SK-N-SH (cell line): ENCODE results near the gene SMYD3. TPM values are rescaled to one million over a fixed set of nuclear protein-coding genes. Genes with fewer than 3 reads are reported as not detected.
A peak's percentile ranks its signal among the peaks of the same experiment; 100 is the strongest.

ENCODE experiments used
- CTCF ChIA-PET: fragments of 300-600, 350-600 bp; formaldehyde crosslinking; extraction: SDS; loops from one replicate; lab custom pipeline; 2021; lab: Yijun Ruan, JAX
- POLR2A ChIA-PET: fragments of 350-600 bp; sonication (Branson Sonifier 250); formaldehyde crosslinking; extraction: SDS; loops from one replicate; lab custom pipeline; 2020; ENCODE audit warnings: antibody characterized with exemption, inconsistent platforms; lab: Yijun Ruan, JAX
- DNase-seq: peaks from one replicate; pipeline ENCODE4 v3.0.0; 2012
- H2AFZ ChIP-seq: fragments of 200-600 bp; sonication (generic); 2 replicates; pipeline ENCODE4 v1.8.1; 2016; ENCODE audit warnings: antibody characterized with exemption, mild to moderate bottlenecking, low read depth
- H3F3A ChIP-seq: fragments of 200-600 bp; sonication (generic); replicated peaks from 2 replicates; pipeline ENCODE3; 2016; ENCODE audit warnings: antibody characterized with exemption, mild to moderate bottlenecking; ENCODE audit not compliant: insufficient read depth
- H3K27ac ChIP-seq, 2 experiments: fragments of 200-500 bp in 1 of 2; fragments of 200-600 bp in 1 of 2; sonication (Bioruptor generic) in 1 of 2; sonication (generic), shearing (Covaris generic) in 1 of 2; 2 replicates each; pipeline versions ENCODE4 v1.5.1 to v1.6.1; 2014 to 2016; ENCODE audit warnings: low read depth in 2 of 2, inconsistent platforms in 1 of 2, low read length in 1 of 2, mild to moderate bottlenecking in 1 of 2, mixed read lengths in 1 of 2
- H3K27me3 ChIP-seq: fragments of 200-600 bp; sonication (generic), shearing (Covaris generic); 2 replicates; pipeline ENCODE4 v1.6.1; 2016; ENCODE audit warnings: mixed run types; ENCODE audit not compliant: insufficient read depth
- H3K36me3 ChIP-seq, 2 experiments: fragments of 200-500 bp in 1 of 2; fragments of 200-600 bp in 1 of 2; sonication (Bioruptor generic) in 1 of 2; sonication (generic) in 1 of 2; replicated peaks in 1 of 2; 2 replicates each; pipeline versions ENCODE3 to v1.5.1; 2014 to 2016; ENCODE audit warnings: low read length in 1 of 2, mild to moderate bottlenecking in 1 of 2; ENCODE audit not compliant: insufficient read depth in 2 of 2, control insufficient read depth in 1 of 2
- H3K4me1 ChIP-seq, 2 experiments: fragments of 200-500 bp in 1 of 2; fragments of 200-600 bp in 1 of 2; sonication (Bioruptor generic) in 1 of 2; sonication (generic), shearing (Covaris generic) in 1 of 2; 2 replicates each; pipeline versions ENCODE4 v1.5.1 to v1.6.1; 2014 to 2016; ENCODE audit warnings: low read depth in 1 of 2, low read length in 1 of 2, mixed run types in 1 of 2; ENCODE audit not compliant: insufficient read depth in 2 of 2, control insufficient read depth in 1 of 2
- H3K4me2 ChIP-seq: fragments of 200-600 bp; sonication (generic), shearing (Covaris generic); 2 replicates; pipeline ENCODE4 v1.6.1; 2017; ENCODE audit warnings: mixed run types
- H3K4me3 ChIP-seq, 2 experiments: fragments of 200-500 bp in 1 of 2; fragments of 200-600 bp in 1 of 2; sonication (Bioruptor generic) in 1 of 2; sonication (generic), shearing (Covaris generic) in 1 of 2; 2 replicates each; pipeline versions ENCODE4 v1.5.1 to v1.8.1; 2014 to 2016; ENCODE audit warnings: low read depth in 2 of 2, inconsistent platforms in 1 of 2, low read length in 1 of 2, mild to moderate bottlenecking in 1 of 2, mixed read lengths in 1 of 2, moderate library complexity in 1 of 2
- H3K79me2 ChIP-seq: fragments of 200-600 bp; sonication (generic); 2 replicates; pipeline ENCODE4 v1.8.1; 2017; ENCODE audit warnings: mild to moderate bottlenecking; ENCODE audit not compliant: insufficient read depth
- H3K9ac ChIP-seq: fragments of 200-600 bp; sonication (generic); 2 replicates; pipeline ENCODE4 v1.6.1; 2017; ENCODE audit warnings: mixed run types
- H3K9me2 ChIP-seq: fragments of 200-600 bp; sonication (generic); 2 replicates; pipeline ENCODE4 v1.6.1; 2017; ENCODE audit warnings: mixed run types
- H3K9me3 ChIP-seq: fragments of 200-600 bp; sonication (generic); 2 replicates; pipeline ENCODE4 v1.6.1; 2017; ENCODE audit warnings: mixed run types, mild to moderate bottlenecking, moderate library complexity
- H4K20me1 ChIP-seq: fragments of 200-600 bp; sonication (generic); 2 replicates; pipeline ENCODE4 v1.6.1; 2017; ENCODE audit warnings: mild to moderate bottlenecking, mixed run types; ENCODE audit not compliant: insufficient read depth
- CTCF ChIP-seq: fragments of 200-600 bp; sonication (generic); IDR thresholded peaks from 2 replicates; pipeline ENCODE4 v1.6.1; 2017; ENCODE audit warnings: antibody characterized with exemption, mild to moderate bottlenecking, moderate library complexity
- EZH2phosphoT487 ChIP-seq: fragments of 200-600 bp; sonication (generic); IDR thresholded peaks from 2 replicates; pipeline ENCODE4 v1.6.1; 2017; ENCODE audit warnings: low read depth, mixed run types, mild to moderate bottlenecking, antibody characterized with exemption, moderate library complexity, borderline replicate concordance
- FOSL2 ChIP-seq: IDR thresholded peaks from 2 replicates; pipeline ENCODE4 v1.4.0; 2012; ENCODE audit warnings: low read depth, mild to moderate bottlenecking, moderate library complexity, borderline replicate concordance
- FOXJ3 ChIP-seq: sonication (generic); formaldehyde crosslinking; IDR thresholded peaks from 2 replicates; pipeline ENCODE4 v1.5.1; 2020; ENCODE audit warnings: mild to moderate bottlenecking, missing genetic modification reagents
- JUND ChIP-seq: IDR thresholded peaks from 2 replicates; pipeline ENCODE4 v1.4.0; 2012
- MAX ChIP-seq: IDR thresholded peaks from 2 replicates; pipeline ENCODE4 v1.4.0; 2012; ENCODE audit warnings: low read depth
- NFIC ChIP-seq: IDR thresholded peaks from 2 replicates; pipeline ENCODE4 v1.4.0; 2012; ENCODE audit warnings: borderline replicate concordance
- NRF1 ChIP-seq: IDR thresholded peaks from 2 replicates; pipeline ENCODE4 v1.6.1; 2012; ENCODE audit warnings: low read depth, mild to moderate bottlenecking, low read length
- PBX3 ChIP-seq: IDR thresholded peaks from 2 replicates; pipeline ENCODE4; 2012
- RCOR1 ChIP-seq: fragments of 150-350 bp; IDR thresholded peaks from 2 replicates; pipeline ENCODE4 v1.6.1; 2017; ENCODE audit warnings: antibody characterized with exemption, low read length
- SIN3A ChIP-seq: IDR thresholded peaks from 2 replicates; pipeline ENCODE4 v1.6.1; 2012; ENCODE audit warnings: low read depth, mild to moderate bottlenecking, low read length, moderate library complexity, borderline replicate concordance
- SMC3 ChIP-seq: IDR thresholded peaks from 2 replicates; pipeline ENCODE4 v1.6.1; 2012; ENCODE audit warnings: low read depth, low read length, improper control_type of control experiment
- ZBTB33 ChIP-seq: IDR thresholded peaks from 2 replicates; pipeline ENCODE4 v1.4.0; 2012; ENCODE audit warnings: low read depth, borderline replicate concordance
- WGBS: methylation state at CpG from one replicate; pipeline ENCODE4 v1.1.6; 2017; ENCODE audit warnings: low lambda C conversion rate; 5-methylcytosine and 5-hydroxymethylcytosine counted together
- polyA plus RNA-seq, 3 experiments: library from polyadenylated mRNA; depleted of rRNA; stranded (reverse); fragments of >200 nt; gene quantifications; 2 replicates each; pipeline ENCODE4 v1.2.3, GENCODE V29; 2012

The SMYD3 gene
- polyA plus RNA-seq, 1 of the 3 experiments (the other 2 are of a cell fraction) = 31.4 TPM

GRCh38 chr1:245788269-245788668 is 718.8 kb downstream of the SMYD3 start (continued):
- TF ChIP-seq MAX (peak; percentile 82), FOSL2 (peak; percentile 88), SIN3A (no peak), CTCF (no peak), SMC3 (no peak), RCOR1 (no peak), NFIC (peak; percentile 95), JUND (peak; percentile 91)

GRCh38 chr1:245786948-245787347 is 720.1 kb downstream of the SMYD3 start:
- no peaks in the 10 kb centered on the region for H3K27me3 ChIP-seq
- DNase-seq = no peak
- H2AFZ ChIP-seq = no peak overlapping the region
- H3K27ac ChIP-seq = peak overlapping the region; percentile 86 to 100; a peak in 3 of 4 replicates
- H3K4me3 ChIP-seq = no peak overlapping the region
- no peaks in the 10 kb centered on the region for H3K36me3 ChIP-seq
- no peaks in the 10 kb centered on the region for H3K9me2 ChIP-seq
- H3F3A ChIP-seq = peaks cover 4% of the 10 kb centered on the region
- POLR2A ChIA-PET = interaction anchor here (0.7 kb wide), 1 partner anchor 816 kb away, joined by 8 read pairs; no protein-coding TSS in a partner anchor
- peaks cover 20 to 45% of the 10 kb centered on the region in 2 experiments for H3K4me1 ChIP-seq
- 97% methylated on average over 5 of the region's 5 CpGs for WGBS
- H3K79me2 ChIP-seq = no peaks in the 10 kb centered on the region
- no peaks in the 10 kb centered on the region for H4K20me1 ChIP-seq
- H3K9me3 ChIP-seq = no peaks in the 10 kb centered on the region
- H3K9ac ChIP-seq = no peak overlapping the region
- H3K4me2 ChIP-seq = no peak overlapping the region
- CTCF ChIA-PET = no interaction called here
- TF ChIP-seq ZBTB33 (no peak), PBX3 (no peak), EZH2phosphoT487 (no peak), FOXJ3 (CRISPR knock-in tag) (no peak), NFIC (no peak), NRF1 (no peak)
